Activated naive CD8-positive, alpha-beta T cell treated with anti-CD3 and anti-CD28 coated beads, Interleukin-2, amount 10 ng/mL, durations not matched to agents 7 days and 5 days (primary cell): ENCODE measurements around the gene CACNA1D. TPM values are rescaled to one million over a fixed set of nuclear protein-coding genes. Genes with fewer than 3 reads are reported as not detected.
"Not testable (repeated sequence)": the region's sequence is repeated elsewhere in the genome, so short reads cannot be mapped to it uniquely, and the experiment has no call there.

Experiments used
- ATAC-seq: fragments of 150-1000 bp; cut with Tn5 transposase; one replicate; pipeline ENCODE4 v1.10.0; 2021; ENCODE audit warnings: low read depth, moderate library complexity
- POLR2A ChIA-PET: fragments of 350-600 bp; sonication (Branson Sonifier 250); formaldehyde crosslinking; loops from one replicate; lab custom pipeline; 2021; ENCODE audit warnings: antibody characterized with exemption; lab: Charles Lee
- DNase-seq: peaks from one replicate; pipeline ENCODE4 v3.0.0; 2021
- H3K27ac Mint-ChIP-seq: one replicate; pipeline ENCODE4 v1.8.0; 2022; ENCODE audit warnings: mild to moderate bottlenecking, mixed read lengths
- H3K27me3 Mint-ChIP-seq: one replicate; pipeline ENCODE4 v1.8.0; 2022; ENCODE audit warnings: mild to moderate bottlenecking, moderate library complexity, mixed read lengths
- H3K36me3 Mint-ChIP-seq: one replicate; pipeline ENCODE4 v1.8.0; 2021; ENCODE audit warnings: mild to moderate bottlenecking, mixed read lengths
- H3K4me1 Mint-ChIP-seq: one replicate; pipeline ENCODE4 v1.8.0; 2021; ENCODE audit warnings: mixed read lengths
- H3K4me3 Mint-ChIP-seq: one replicate; pipeline ENCODE4 v1.8.0; 2022; ENCODE audit warnings: mild to moderate bottlenecking, moderate library complexity, mixed read lengths
- H3K9me3 Mint-ChIP-seq: one replicate; pipeline ENCODE4 v1.8.0; 2021; ENCODE audit warnings: mixed read lengths
- total RNA-seq, 2 experiments: library from RNA; stranded (reverse); gene quantifications; one replicate each; pipeline ENCODE4 v1.2.3, GENCODE V29; 2021

CACNA1D gene
- total RNA-seq: not detected

DNA sequence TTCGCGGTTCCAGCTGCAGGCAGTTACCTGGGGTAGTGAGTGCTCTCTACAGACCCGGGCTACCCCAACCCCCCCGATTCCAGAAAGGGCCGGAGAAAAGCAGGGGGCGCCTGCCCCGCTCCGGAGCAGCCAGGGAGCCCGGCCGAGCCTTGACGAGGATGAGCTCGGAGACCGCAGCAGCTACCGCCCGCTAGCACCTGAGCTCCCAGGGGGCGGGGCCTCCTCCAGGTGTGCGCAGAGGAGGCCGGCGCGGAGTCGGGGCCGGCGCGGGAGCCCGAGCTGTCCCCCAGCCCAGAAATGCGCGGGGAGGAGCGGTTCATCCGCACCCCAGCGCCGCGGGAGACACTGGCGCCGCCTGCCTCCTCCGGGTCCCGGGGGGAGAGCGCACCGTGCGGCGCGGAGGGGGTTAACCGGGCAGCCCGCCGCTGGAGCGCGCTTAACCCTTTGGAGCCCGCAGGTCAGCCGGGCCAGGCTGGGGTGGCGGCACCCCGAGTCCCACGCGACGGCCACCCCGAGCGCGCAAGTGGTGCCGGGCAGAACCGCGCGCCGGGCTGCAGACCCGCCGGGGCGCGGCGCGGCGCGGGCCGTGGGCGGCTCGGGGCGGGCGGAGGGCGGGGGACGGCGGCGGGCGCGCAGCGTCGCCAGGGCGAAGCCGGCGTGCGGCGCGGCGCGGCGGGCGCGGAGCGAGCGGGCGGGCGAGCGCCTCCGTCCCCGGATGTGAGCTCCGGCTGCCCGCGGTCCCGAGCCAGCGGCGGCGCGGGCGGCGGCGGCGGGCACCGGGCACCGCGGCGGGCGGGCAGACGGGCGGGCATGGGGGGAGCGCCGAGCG lies at the start of gene CACNA1D:
Gene CACNA1D (plus strand): TSS at position 649 of the 829 bp plus-strand sequence. CDS start 556 bp downstream, outside the sequence.
- no peak within 1 kb of the TSS for H3K4me3 Mint-ChIP-seq
- H3K9me3 Mint-ChIP-seq: no peaks in the 10 kb centered on the region
- peak; percentile 47 for DNase-seq

GRCh38 chr3:53457068-53457467 lies 37.3 kb upstream of the CACNA1D start:
- no peak overlapping the region for H3K27ac Mint-ChIP-seq
- POLR2A ChIA-PET: no interaction called here
- ATAC-seq: no peak

More for the DNA sequence above, at the start of gene CACNA1D:
- Mint-ChIP-seq H3K4me1 (peaks cover 1% of the 10 kb centered on the region), H3K36me3 (no peaks in the 10 kb centered on the region), H3K27me3 (peaks cover 67% of the 10 kb centered on the region), H3K27ac (no peak within 1 kb of the TSS)
- peak; percentile 44 for ATAC-seq
- POLR2A ChIA-PET: no interaction called here

DNA sequence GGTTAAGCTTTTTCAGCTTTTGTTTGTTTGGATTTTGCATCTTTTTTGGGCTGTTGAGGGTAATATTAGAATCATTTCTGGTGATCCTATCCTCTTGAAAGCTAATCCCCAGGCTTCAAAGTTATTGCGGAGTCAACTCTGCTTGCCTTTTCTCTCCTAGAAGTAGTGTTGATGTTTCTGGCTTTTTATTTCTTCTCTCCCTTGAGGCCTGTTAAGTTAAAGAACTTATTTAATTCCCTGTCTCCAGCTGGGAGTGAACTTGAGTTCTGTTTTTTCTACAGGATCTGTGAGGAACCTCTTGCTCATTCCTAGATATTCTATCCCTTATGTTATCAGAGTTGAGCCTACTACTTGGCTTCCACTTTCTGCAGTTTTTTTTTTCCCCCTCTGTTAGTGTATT lies 34.1 kb upstream of the CACNA1D start:
- H3K4me3 Mint-ChIP-seq: no peak overlapping the region
- no peaks in the 10 kb centered on the region for H3K9me3 Mint-ChIP-seq
- ATAC-seq (no peak), DNase-seq (no peak)
- POLR2A ChIA-PET: no interaction called here
- no peaks in the 10 kb centered on the region for H3K36me3 Mint-ChIP-seq
- peaks cover 19% of the 10 kb centered on the region for H3K27me3 Mint-ChIP-seq
- no peak overlapping the region for H3K27ac Mint-ChIP-seq
- no peaks in the 10 kb centered on the region for H3K4me1 Mint-ChIP-seq

More at GRCh38 chr3:53457068-53457467, 37.3 kb upstream of the CACNA1D start:
- H3K27me3 Mint-ChIP-seq: peaks cover 13% of the 10 kb centered on the region
- H3K36me3 Mint-ChIP-seq: no peaks in the 10 kb centered on the region
- no peaks in the 10 kb centered on the region for H3K4me1 Mint-ChIP-seq
- no peak overlapping the region for H3K4me3 Mint-ChIP-seq
- DNase-seq: no peak
- H3K9me3 Mint-ChIP-seq: no peaks in the 10 kb centered on the region

- peaks cover 13% of the 10 kb centered on the region for H3K27me3 Mint-ChIP-seq
- no peak for ATAC-seq
- POLR2A ChIA-PET: no interaction called here
- no peak overlapping the region for H3K27ac Mint-ChIP-seq
- H3K9me3 Mint-ChIP-seq: peaks cover 1% of the 10 kb centered on the region
- no peaks in the 10 kb centered on the region for H3K36me3 Mint-ChIP-seq
- H3K4me3 Mint-ChIP-seq: no peak overlapping the region
- H3K4me1 Mint-ChIP-seq: no peaks in the 10 kb centered on the region
- no peak for DNase-seq
These were observed 30.0 kb upstream of the CACNA1D start for GRCh38 chr3:53464424-53464823.

GRCh38 chr3:53469758-53470157 lies 24.7 kb upstream of the CACNA1D start:
- H3K4me1 Mint-ChIP-seq, DNase-seq, POLR2A ChIA-PET, H3K9me3 Mint-ChIP-seq, H3K27ac Mint-ChIP-seq, ATAC-seq, H3K4me3 Mint-ChIP-seq, H3K36me3 Mint-ChIP-seq: not testable (repeated sequence)
- peaks cover 33% of the 10 kb centered on the region for H3K27me3 Mint-ChIP-seq

- Mint-ChIP-seq H3K27me3 (peaks cover 50% of the 10 kb centered on the region), H3K27ac (no peak overlapping the region), H3K4me3 (no peak overlapping the region), H3K36me3 (no peaks in the 10 kb centered on the region), H3K9me3 (peaks cover 3% of the 10 kb centered on the region), H3K4me1 (no peaks in the 10 kb centered on the region)
- POLR2A ChIA-PET: no interaction called here
- ATAC-seq (no peak), DNase-seq (no peak)
These were observed 21.0 kb upstream of the CACNA1D start for GRCh38 chr3:53473422-53473821.

GRCh38 chr3:53476372-53476771 lies 18.0 kb upstream of the CACNA1D start:
- DNase-seq, H3K9me3 Mint-ChIP-seq, POLR2A ChIA-PET, H3K4me1 Mint-ChIP-seq, H3K36me3 Mint-ChIP-seq, ATAC-seq, H3K27ac Mint-ChIP-seq, H3K4me3 Mint-ChIP-seq: not testable (repeated sequence)
- H3K27me3 Mint-ChIP-seq: peaks cover 36% of the 10 kb centered on the region

- DNase-seq, H3K9me3 Mint-ChIP-seq, ATAC-seq, H3K4me3 Mint-ChIP-seq, H3K27ac Mint-ChIP-seq, POLR2A ChIA-PET, H3K36me3 Mint-ChIP-seq, H3K4me1 Mint-ChIP-seq: not testable (repeated sequence)
- peaks cover 26% of the 10 kb centered on the region for H3K27me3 Mint-ChIP-seq
These were observed 16.7 kb upstream of the CACNA1D start for GRCh38 chr3:53477689-53478088.

- ATAC-seq (no peak), DNase-seq (no peak)
- no peak overlapping the region for H3K27ac Mint-ChIP-seq
- peaks cover 3% of the 10 kb centered on the region for H3K9me3 Mint-ChIP-seq
- H3K27me3 Mint-ChIP-seq: peaks cover 25% of the 10 kb centered on the region
- H3K4me1 Mint-ChIP-seq: no peaks in the 10 kb centered on the region
- H3K36me3 Mint-ChIP-seq: no peaks in the 10 kb centered on the region
- H3K4me3 Mint-ChIP-seq: no peak overlapping the region
- POLR2A ChIA-PET: no interaction called here
These were observed 16.1 kb upstream of the CACNA1D start for GRCh38 chr3:53478166-53478830.

- no peak for ATAC-seq
- H3K27ac Mint-ChIP-seq: no peak overlapping the region
These were observed 15.3 kb upstream of the CACNA1D start for GRCh38 chr3:53478921-53479664.

DNA sequence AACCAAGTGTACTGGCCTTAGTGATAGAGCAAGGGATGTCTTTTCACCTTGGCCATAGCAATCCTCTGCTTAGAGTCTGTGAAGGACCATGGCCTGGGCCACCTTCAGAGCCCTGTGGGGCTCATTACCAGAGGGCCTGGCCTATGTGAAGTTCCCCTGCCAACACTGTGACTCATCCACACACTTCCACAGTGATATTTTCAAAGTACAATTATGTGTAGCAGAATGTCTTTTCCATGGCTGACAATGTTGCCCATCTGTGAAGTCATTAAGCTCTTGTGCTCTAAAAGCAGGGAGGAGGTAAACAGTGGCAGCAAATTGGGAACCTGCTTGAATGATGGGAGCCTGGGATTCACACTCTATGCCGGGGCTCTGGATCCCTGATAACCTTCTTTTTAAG lies 12.2 kb upstream of the CACNA1D start:
- H3K4me1 Mint-ChIP-seq: peaks cover 2% of the 10 kb centered on the region
- peaks cover 12% of the 10 kb centered on the region for H3K27me3 Mint-ChIP-seq
- POLR2A ChIA-PET: no interaction called here
- no peaks in the 10 kb centered on the region for H3K9me3 Mint-ChIP-seq
- no peak overlapping the region for H3K4me3 Mint-ChIP-seq
- no peak overlapping the region for H3K27ac Mint-ChIP-seq
- ATAC-seq (no peak), DNase-seq (no peak)
- no peaks in the 10 kb centered on the region for H3K36me3 Mint-ChIP-seq

More at GRCh38 chr3:53478921-53479664, 15.3 kb upstream of the CACNA1D start:
- POLR2A ChIA-PET: no interaction called here
- Mint-ChIP-seq H3K9me3 (peaks cover 3% of the 10 kb centered on the region), H3K36me3 (no peaks in the 10 kb centered on the region), H3K27me3 (peaks cover 25% of the 10 kb centered on the region), H3K4me1 (no peaks in the 10 kb centered on the region), H3K4me3 (no peak overlapping the region)
- DNase-seq: no peak

DNA sequence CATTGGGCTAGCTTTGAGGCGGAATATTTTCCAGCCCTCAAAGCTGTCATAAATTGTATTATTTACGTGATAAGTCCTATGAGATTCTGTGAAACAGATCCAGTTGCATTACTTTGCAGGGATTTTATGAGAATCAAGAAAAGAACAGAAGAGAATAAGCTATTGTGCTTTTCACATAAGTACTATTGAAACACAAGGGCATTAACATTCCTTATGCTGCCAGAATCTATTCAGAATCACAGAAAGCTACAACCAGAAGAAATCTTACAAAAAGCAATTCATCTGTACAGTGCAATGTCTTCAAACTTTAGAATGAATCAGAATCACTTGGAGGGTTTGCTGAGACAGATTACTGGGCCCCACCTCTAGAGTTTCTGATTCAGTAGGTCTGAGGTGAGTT lies 10.6 kb upstream of the CACNA1D start:
- ATAC-seq: no peak
- Mint-ChIP-seq H3K4me1 (peaks cover 2% of the 10 kb centered on the region), H3K9me3 (no peaks in the 10 kb centered on the region), H3K27me3 (peaks cover 11% of the 10 kb centered on the region), H3K36me3 (no peaks in the 10 kb centered on the region), H3K27ac (no peak overlapping the region), H3K4me3 (no peak overlapping the region)
- POLR2A ChIA-PET: no interaction called here
- no peak for DNase-seq

GRCh38 chr3:53484984-53485383 lies 9.4 kb upstream of the CACNA1D start:
- H3K27me3 Mint-ChIP-seq: peaks cover 21% of the 10 kb centered on the region
- no peak overlapping the region for H3K4me3 Mint-ChIP-seq
- DNase-seq (no peak), ATAC-seq (no peak)
- H3K9me3 Mint-ChIP-seq: no peaks in the 10 kb centered on the region
- H3K36me3 Mint-ChIP-seq: no peaks in the 10 kb centered on the region
- POLR2A ChIA-PET: no interaction called here
- peaks cover 2% of the 10 kb centered on the region for H3K4me1 Mint-ChIP-seq
- H3K27ac Mint-ChIP-seq: no peak overlapping the region
